Choroid plexus epithelial cell (primary cell): Measurements from ENCODE around the gene SLC25A21.
A peak's percentile ranks its signal among the peaks of the same experiment; 100 is the strongest.

Experiments used
- DNase-seq: peaks from one replicate; pipeline ENCODE4 v3.0.0-alpha.2; 2010; ENCODE audit warnings: low read depth
- H3K4me3 ChIP-seq: 2 replicates; pipeline ENCODE4 v1.5.1; 2011; ENCODE audit warnings: low read depth, mild to moderate bottlenecking, control low read depth, low read length, moderate library complexity
- CTCF ChIP-seq: conservative IDR thresholded peaks from 2 replicates; pipeline ENCODE4 v1.5.1; 2011; ENCODE audit warnings: low read depth, mild to moderate bottlenecking, control low read depth, inconsistent platforms, low read length, moderate library complexity

Gene SLC25A21

DNA sequence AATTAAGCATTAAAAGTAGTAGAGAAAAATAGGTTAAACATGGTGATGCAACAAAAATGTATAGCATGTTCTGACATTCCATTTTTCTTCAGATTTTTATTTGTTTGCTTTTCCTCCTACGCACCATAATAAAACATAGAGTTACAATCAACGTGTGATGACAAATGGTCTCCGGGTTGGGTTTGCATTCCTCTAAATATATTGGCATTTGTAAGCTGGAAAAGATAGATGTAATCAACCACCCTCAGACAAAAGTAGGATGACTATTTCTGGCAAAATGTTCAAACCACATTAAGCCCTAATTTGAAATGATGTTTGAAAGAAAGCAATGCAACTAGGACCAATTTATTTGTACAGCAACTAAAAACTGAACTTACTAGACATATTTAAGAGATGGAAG, 58.4 kb downstream of the SLC25A21 start:
- no peak for TF ChIP-seq CTCF
- H3K4me3 ChIP-seq, result no peak overlapping the region
- peak; percentile 55 for DNase-seq

- H3K4me3 ChIP-seq, result no peak overlapping the region
- no peak for TF ChIP-seq CTCF
- DNase-seq, result no peak
These were observed 74.3 kb downstream of the SLC25A21 start for GRCh38 chr14:37098132-37098531.

- TF ChIP-seq CTCF, result no peak
- DNase-seq, result no peak
These were observed 77.9 kb downstream of the SLC25A21 start for GRCh38 chr14:37094502-37094901.

DNA sequence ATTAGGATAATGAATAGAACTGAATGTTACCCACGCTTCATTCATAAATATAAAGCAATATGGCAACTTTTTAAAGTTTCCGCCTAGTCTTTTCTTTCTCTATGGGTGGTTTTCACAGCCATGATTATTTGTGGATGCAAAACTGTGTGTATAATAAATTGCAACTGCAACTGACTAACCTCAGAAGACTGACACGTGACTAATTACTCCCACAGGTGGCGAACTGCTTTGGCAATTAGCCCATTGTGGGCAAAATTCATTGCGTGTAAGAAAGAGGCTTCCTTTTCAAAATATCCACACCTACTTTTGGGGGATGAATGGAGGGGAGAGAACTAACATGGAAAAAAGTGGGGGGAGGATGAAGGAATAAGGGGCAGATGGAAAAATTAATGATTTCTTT, 79.0 kb downstream of the SLC25A21 start:
- TF ChIP-seq CTCF, result no peak
- DNase-seq, result no peak
- H3K4me3 ChIP-seq, result no peak overlapping the region

More at GRCh38 chr14:37094502-37094901, 77.9 kb downstream of the SLC25A21 start:
- no peak overlapping the region for H3K4me3 ChIP-seq

DNA sequence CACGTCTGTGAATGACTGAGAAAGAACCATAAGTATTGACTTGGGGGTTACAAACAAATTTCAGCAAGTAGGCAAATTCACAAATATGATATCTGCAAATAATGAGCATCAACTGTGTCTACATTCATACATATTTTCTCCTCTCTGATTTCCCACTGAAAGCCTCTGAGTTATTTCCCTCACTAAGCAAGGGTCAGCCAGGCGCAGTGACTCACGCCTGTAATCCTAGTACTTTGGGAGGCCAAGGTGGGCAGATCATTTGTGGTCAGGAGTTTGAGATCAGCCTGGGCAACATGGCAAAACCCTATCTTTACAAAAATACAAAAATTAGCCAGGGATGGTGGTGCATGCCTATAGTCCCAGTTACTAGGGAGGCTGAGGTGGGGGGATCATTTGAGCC, 80.8 kb downstream of the SLC25A21 start:
- TF ChIP-seq CTCF, result no peak
- H3K4me3 ChIP-seq, result no peak overlapping the region

DNA sequence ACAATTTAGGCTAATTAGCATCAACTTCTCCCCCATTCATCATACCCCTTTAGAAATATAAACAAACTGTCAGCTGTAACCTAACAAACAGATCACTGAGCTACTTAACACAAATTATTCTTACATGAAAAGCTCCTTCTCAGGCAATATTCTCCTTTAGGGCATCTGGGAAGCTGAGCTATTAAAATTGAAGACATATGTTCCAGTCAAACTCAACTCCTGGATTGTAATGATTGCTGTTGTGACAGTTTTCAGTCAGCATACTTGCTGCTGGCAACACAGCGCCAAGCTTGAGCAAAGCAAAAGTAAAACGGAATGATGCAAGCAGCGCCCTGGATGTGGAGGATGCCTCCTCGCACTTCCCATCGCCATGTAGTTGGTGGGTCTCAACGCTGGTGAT, 82.4 kb downstream of the SLC25A21 start:
- DNase-seq, result no peak
- H3K4me3 ChIP-seq, result no peak overlapping the region
- no peak for TF ChIP-seq CTCF

More for the DNA sequence above, 80.8 kb downstream of the SLC25A21 start:
- DNase-seq, result peak; percentile 46

- H3K4me3 ChIP-seq, result no peak overlapping the region
- no peak for TF ChIP-seq CTCF
- no peak for DNase-seq
These were observed 83.0 kb downstream of the SLC25A21 start for GRCh38 chr14:37089410-37089809.
